ENCODE results near the gene MBNL1.

DNA sequence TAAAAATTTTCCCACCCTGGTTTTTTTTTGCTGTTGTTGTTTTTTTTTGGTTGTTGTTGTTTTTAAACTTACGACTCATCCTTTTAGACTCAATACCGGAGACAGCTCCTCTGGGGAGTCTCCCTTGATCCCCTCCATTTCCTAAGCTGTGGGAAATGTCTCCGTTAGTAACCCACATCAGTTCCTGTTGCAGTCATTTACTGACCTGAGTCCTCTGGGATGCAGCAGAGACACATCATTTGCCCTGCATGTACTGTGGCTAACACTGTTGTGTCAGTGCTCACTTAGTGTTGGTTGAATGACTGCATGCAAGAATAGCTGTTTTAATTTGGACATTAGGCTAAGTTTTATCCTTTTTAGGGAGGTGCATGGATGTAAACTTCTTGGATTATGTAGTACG, 83.8 kb downstream of the MBNL1 start:
- TF ChIP-seq, protein P1, sequence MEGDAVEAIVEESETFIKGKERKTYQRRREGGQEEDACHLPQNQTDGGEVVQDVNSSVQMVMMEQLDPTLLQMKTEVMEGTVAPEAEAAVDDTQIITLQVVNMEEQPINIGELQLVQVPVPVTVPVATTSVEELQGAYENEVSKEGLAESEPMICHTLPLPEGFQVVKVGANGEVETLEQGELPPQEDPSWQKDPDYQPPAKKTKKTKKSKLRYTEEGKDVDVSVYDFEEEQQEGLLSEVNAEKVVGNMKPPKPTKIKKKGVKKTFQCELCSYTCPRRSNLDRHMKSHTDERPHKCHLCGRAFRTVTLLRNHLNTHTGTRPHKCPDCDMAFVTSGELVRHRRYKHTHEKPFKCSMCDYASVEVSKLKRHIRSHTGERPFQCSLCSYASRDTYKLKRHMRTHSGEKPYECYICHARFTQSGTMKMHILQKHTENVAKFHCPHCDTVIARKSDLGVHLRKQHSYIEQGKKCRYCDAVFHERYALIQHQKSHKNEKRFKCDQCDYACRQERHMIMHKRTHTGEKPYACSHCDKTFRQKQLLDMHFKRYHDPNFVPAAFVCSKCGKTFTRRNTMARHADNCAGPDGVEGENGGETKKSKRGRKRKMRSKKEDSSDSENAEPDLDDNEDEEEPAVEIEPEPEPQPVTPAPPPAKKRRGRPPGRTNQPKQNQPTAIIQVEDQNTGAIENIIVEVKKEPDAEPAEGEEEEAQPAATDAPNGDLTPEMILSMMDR (IDR thresholded peaks at IDR 0.05), result no peak
- no peak for TF ChIP-seq POLR2A (IDR thresholded peaks at IDR 0.05)
